ENCODE data around the gene DHRS7C. TPM values are rescaled to one million over a fixed set of nuclear protein-coding genes. Genes with fewer than 3 reads are reported as not detected.

The DHRS7C gene
- total RNA-seq (not detected), polyA plus RNA-seq (not detected)
- long read RNA-seq, donor 1: 0 reads
- long read RNA-seq, donor 2: 0 reads
- long read RNA-seq, donor 3: 0 reads
- long read RNA-seq, donor 4: 0 reads
- long read RNA-seq, donor 5: 0 reads
- long read RNA-seq, donor 6: 0 reads
- long read RNA-seq, donor 7: 0 reads
- long read RNA-seq, donor 8: 0 reads
- long read RNA-seq, donor 9: 0 reads
- long read RNA-seq, donor 10: 0 reads

GRCh38 chr17:9790889-9791876, at the start of gene DHRS7C:
Gene DHRS7C (minus strand): TSS chr17:9791592. CDS start chr17:9791284, 308 bp downstream.
- TF ChIP-seq POLR2A (IDR thresholded peaks at IDR 0.05) (no peak), EP300 (IDR thresholded peaks at IDR 0.05) (no peak), POLR2AphosphoS5 (IDR thresholded peaks at IDR 0.05) (no peak)
- TF ChIP-seq, protein P1, sequence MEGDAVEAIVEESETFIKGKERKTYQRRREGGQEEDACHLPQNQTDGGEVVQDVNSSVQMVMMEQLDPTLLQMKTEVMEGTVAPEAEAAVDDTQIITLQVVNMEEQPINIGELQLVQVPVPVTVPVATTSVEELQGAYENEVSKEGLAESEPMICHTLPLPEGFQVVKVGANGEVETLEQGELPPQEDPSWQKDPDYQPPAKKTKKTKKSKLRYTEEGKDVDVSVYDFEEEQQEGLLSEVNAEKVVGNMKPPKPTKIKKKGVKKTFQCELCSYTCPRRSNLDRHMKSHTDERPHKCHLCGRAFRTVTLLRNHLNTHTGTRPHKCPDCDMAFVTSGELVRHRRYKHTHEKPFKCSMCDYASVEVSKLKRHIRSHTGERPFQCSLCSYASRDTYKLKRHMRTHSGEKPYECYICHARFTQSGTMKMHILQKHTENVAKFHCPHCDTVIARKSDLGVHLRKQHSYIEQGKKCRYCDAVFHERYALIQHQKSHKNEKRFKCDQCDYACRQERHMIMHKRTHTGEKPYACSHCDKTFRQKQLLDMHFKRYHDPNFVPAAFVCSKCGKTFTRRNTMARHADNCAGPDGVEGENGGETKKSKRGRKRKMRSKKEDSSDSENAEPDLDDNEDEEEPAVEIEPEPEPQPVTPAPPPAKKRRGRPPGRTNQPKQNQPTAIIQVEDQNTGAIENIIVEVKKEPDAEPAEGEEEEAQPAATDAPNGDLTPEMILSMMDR (IDR thresholded peaks at IDR 0.05): no peak
- Histone ChIP-seq H3K27me3 (peaks cover 0 to 4% (median 0%) of the 10 kb centered on the region in 3 donors), H3K27ac (no peak within 1 kb of the TSS), H3K4me3 (no peak within 1 kb of the TSS), H3K4me1 (peaks cover 0 to 10% (median 5%) of the 10 kb centered on the region in 4 donors), H3K36me3 (no peaks in the 10 kb centered on the region), H3K9me3 (no peaks in the 10 kb centered on the region)
- DNase-seq: peak in 1 of 2 donors; percentile 38
- 65 to 76% (median 69%) methylated on average over 15 of the region's 15 CpGs for WGBS, 5 donors
- intact Hi-C loops (cut with DNase I; ENCODE audit: low total_unique reads): no loop called here

- no peak overlapping the region for H3K27ac ChIP-seq
- DNase-seq: no peak
- TF ChIP-seq, protein P1 (IDR thresholded peaks at IDR 0.05): no peak
- no peak for TF ChIP-seq POLR2A (IDR thresholded peaks at IDR 0.05)
- no peak for TF ChIP-seq EP300 (IDR thresholded peaks at IDR 0.05)
- no peak for TF ChIP-seq POLR2AphosphoS5 (IDR thresholded peaks at IDR 0.05)
- H3K4me3 ChIP-seq: no peak overlapping the region
- intact Hi-C loops (cut with DNase I; ENCODE audit: low total_unique reads): no loop called here
- H3K36me3 ChIP-seq: no peaks in the 10 kb centered on the region
- 48 to 62% (median 53%) methylated on average over 4 of the region's 4 CpGs for WGBS, 5 donors
- no peaks in the 10 kb centered on the region for H3K9me3 ChIP-seq
- no peaks in the 10 kb centered on the region for H3K27me3 ChIP-seq
- peaks cover 8 to 42% (median 15%) of the 10 kb centered on the region in 4 donors for H3K4me1 ChIP-seq
These were observed 48.0 kb upstream of the DHRS7C start for GRCh38 chr17:9839433-9839832.

GRCh38 chr17:9837551-9838471, 46.4 kb upstream of the DHRS7C start:
- H3K4me3 ChIP-seq: no peak overlapping the region
- H3K27me3 ChIP-seq: no peaks in the 10 kb centered on the region
- WGBS, 5 donors: 60 to 70% (median 68%) methylated on average over 11 of the region's 11 CpGs
- no peaks in the 10 kb centered on the region for H3K9me3 ChIP-seq
- peak overlapping the region in 4 of 5 donors; percentile 20 to 68 (median 30) for H3K27ac ChIP-seq
- peaks cover 5 to 34% (median 11%) of the 10 kb centered on the region in 4 donors for H3K4me1 ChIP-seq
- intact Hi-C loops (cut with DNase I; ENCODE audit: low total_unique reads): no loop called here
- no peak for TF ChIP-seq POLR2A (IDR thresholded peaks at IDR 0.05)
- TF ChIP-seq POLR2AphosphoS5 (IDR thresholded peaks at IDR 0.05): peak in 2 of 3 donors; percentile 12 to 16
- DNase-seq: peak in 1 of 2 donors; percentile 71
- H3K36me3 ChIP-seq: no peaks in the 10 kb centered on the region

- peaks cover 0 to 27% (median 7%) of the 10 kb centered on the region in 4 donors for H3K4me1 ChIP-seq
- no peak for TF ChIP-seq EP300 (IDR thresholded peaks at IDR 0.05)
- TF ChIP-seq POLR2AphosphoS5 (IDR thresholded peaks at IDR 0.05): no peak
- TF ChIP-seq, protein P1 (IDR thresholded peaks at IDR 0.05): no peak
- TF ChIP-seq POLR2A (IDR thresholded peaks at IDR 0.05): no peak
- no peak overlapping the region for H3K4me3 ChIP-seq
- no peaks in the 10 kb centered on the region for H3K27me3 ChIP-seq
- H3K9me3 ChIP-seq: no peaks in the 10 kb centered on the region
- peak in 1 of 2 donors; percentile 25 for DNase-seq
- H3K36me3 ChIP-seq: no peaks in the 10 kb centered on the region
- no peak overlapping the region for H3K27ac ChIP-seq
- WGBS, 5 donors: 82 to 94% (median 91%) methylated on average over 3 to 4 of the region's 4 CpGs
- intact Hi-C loops (cut with DNase I; ENCODE audit: low total_unique reads): no loop called here
These were observed 42.5 kb upstream of the DHRS7C start for GRCh38 chr17:9833922-9834321.

All from stomach (tissue), 19 donors.